Adipocyte (in vitro differentiated cells): Measurements from ENCODE around the gene SLC66A2.
A peak's percentile ranks its signal among the peaks of the same experiment; 100 is the strongest.

Experiments
- DNase-seq: peaks from one replicate; pipeline ENCODE4 v3.0.0-alpha.2; 2015; ENCODE audit warnings: low read depth
- H3K27me3 ChIP-seq: replicated peaks from 2 replicates; pipeline ENCODE4 v1.7.0; 2013; ENCODE audit warnings: mild to moderate bottlenecking, low read length, moderate library complexity; ENCODE audit not compliant: control insufficient read depth, insufficient read depth
- H3K36me3 ChIP-seq: 2 replicates; pipeline ENCODE4 v1.7.0; 2013; ENCODE audit warnings: low read length, mild to moderate bottlenecking, moderate library complexity; ENCODE audit not compliant: control insufficient read depth, insufficient read depth, severe bottlenecking
- H3K4me1 ChIP-seq: 2 replicates; pipeline ENCODE4 v1.7.0; 2013; ENCODE audit warnings: mild to moderate bottlenecking, low read length, moderate library complexity; ENCODE audit not compliant: control insufficient read depth, insufficient read depth
- H3K4me3 ChIP-seq: 2 replicates; pipeline ENCODE4 v1.7.0; 2013; ENCODE audit warnings: mild to moderate bottlenecking, low read length, moderate library complexity
- H3K9ac ChIP-seq: 2 replicates; pipeline ENCODE4 v1.7.0; 2013; ENCODE audit warnings: mild to moderate bottlenecking, low read length, moderate library complexity
- H3K9me3 ChIP-seq: 2 replicates; pipeline ENCODE4 v1.7.0; 2013; ENCODE audit warnings: mild to moderate bottlenecking, low read length, moderate library complexity; ENCODE audit not compliant: control insufficient read depth

Gene SLC66A2

GRCh38 chr18:79903071-79903635 is 48.3 kb downstream of the SLC66A2 start:
- Histone ChIP-seq H3K36me3 (peaks cover 22% of the 10 kb centered on the region), H3K27me3 (no peaks in the 10 kb centered on the region), H3K4me1 (peaks cover 11% of the 10 kb centered on the region), H3K9ac (no peak overlapping the region), H3K4me3 (no peak overlapping the region), H3K9me3 (peaks cover 2% of the 10 kb centered on the region)
- no peak for DNase-seq

DNA sequence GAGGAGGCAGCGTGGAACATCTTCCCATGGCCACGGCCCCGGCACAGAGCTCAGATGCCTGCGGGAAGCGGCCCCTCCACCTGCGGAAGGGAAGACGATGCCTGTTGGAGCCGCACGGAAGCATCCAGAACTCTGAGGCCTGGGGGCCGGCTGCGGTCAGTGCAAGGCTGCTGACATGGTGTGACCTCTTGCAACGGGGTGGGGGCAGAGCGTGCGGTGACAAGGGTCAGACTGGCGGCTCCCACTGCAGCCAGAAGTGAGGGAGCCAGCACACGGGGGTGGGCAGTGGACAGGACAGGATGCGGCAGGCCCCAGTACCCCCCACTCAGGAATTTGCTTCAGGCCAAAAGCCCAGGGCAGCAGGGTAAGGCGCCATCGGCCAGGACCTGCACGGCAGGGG is 48.8 kb downstream of the SLC66A2 start:
- H3K27me3 ChIP-seq: no peaks in the 10 kb centered on the region
- H3K36me3 ChIP-seq: peaks cover 22% of the 10 kb centered on the region
- no peak overlapping the region for H3K9ac ChIP-seq
- H3K4me1 ChIP-seq: peaks cover 11% of the 10 kb centered on the region
- no peak for DNase-seq
- no peak overlapping the region for H3K4me3 ChIP-seq
- peaks cover 7% of the 10 kb centered on the region for H3K9me3 ChIP-seq

DNA sequence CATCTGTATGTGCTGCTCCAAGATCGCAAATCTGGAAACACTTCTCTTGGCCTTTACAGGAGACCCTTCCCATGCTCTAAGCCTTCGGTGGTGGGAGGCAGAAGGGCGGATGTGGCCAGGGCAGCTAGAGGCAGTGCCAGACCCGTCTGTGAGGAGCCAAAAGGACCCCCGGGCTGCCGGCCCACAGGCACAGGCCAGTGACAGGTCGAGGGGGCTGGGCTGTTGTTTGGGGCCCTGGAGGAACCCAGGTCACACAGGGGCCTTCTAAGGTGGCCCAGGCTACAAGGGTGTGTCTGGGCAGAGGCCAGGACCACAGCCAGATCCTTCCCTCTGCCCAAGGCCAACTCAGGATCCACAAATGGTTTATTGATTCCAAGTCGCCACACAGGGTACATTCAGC is 49.4 kb downstream of the SLC66A2 start:
- Histone ChIP-seq H3K27me3 (no peaks in the 10 kb centered on the region), H3K36me3 (peaks cover 22% of the 10 kb centered on the region), H3K4me3 (no peak overlapping the region), H3K4me1 (peaks cover 11% of the 10 kb centered on the region), H3K9me3 (peaks cover 12% of the 10 kb centered on the region), H3K9ac (no peak overlapping the region)
- no peak for DNase-seq

- DNase-seq: no peak
- Histone ChIP-seq H3K9ac (no peak overlapping the region), H3K27me3 (no peaks in the 10 kb centered on the region), H3K4me3 (no peak overlapping the region), H3K9me3 (peaks cover 16% of the 10 kb centered on the region), H3K36me3 (peaks cover 19% of the 10 kb centered on the region), H3K4me1 (peaks cover 11% of the 10 kb centered on the region)
Measured at GRCh38 chr18:79901665-79902064, 49.8 kb downstream of the SLC66A2 start.

- no peak for DNase-seq
- peaks cover 17% of the 10 kb centered on the region for H3K36me3 ChIP-seq
- no peak overlapping the region for H3K4me3 ChIP-seq
- H3K27me3 ChIP-seq: no peaks in the 10 kb centered on the region
- no peak overlapping the region for H3K9ac ChIP-seq
- peaks cover 24% of the 10 kb centered on the region for H3K9me3 ChIP-seq
- peaks cover 8% of the 10 kb centered on the region for H3K4me1 ChIP-seq
Measured at GRCh38 chr18:79900610-79901570, 50.6 kb downstream of the SLC66A2 start.

DNA sequence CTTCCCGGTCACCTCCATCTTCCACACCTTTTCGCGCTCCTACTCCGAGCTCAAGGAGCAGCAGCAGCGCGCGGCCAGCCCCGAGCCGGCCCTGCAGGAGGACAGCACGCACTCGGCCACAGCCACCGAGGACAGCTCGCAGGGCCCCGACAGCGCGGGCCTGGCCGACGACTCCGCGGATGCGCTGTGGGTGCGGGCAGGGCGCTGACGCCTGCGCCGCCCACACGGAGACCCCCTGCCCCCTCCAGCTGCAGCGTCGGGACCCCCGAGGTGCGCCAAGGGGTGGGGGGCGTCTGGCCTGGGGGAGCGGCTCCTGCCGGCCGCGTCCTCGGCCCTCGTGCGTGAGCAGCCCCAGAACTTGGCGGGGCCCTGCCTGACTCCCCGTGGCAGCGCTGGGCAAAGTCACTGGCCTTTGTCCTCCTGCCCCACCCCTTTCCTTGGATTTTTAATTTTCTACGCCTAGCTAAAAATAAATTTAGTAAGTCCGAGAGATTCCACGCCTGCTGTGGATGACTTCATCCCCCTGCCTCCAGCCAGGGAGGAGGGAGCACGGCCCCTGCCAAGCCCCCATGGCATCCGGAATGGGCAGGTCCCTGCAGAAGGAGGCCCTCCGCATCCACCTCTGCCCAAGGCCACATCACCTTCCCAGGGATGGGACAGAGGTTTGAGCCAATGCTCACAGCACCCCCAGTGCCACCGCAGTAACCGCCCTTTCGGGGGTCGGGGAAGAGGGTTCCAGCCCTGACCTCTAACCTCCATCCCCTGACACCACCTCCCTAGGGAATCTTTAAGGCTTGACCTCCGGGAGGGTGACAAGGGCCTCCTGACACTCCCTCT is 51.6 kb downstream of the SLC66A2 start:
- no peaks in the 10 kb centered on the region for H3K27me3 ChIP-seq
- peaks cover 17% of the 10 kb centered on the region for H3K36me3 ChIP-seq
- H3K9me3 ChIP-seq: peaks cover 35% of the 10 kb centered on the region
- no peaks in the 10 kb centered on the region for H3K4me1 ChIP-seq
- H3K4me3 ChIP-seq: no peak overlapping the region
- no peak overlapping the region for H3K9ac ChIP-seq
- no peak for DNase-seq

- H3K9ac ChIP-seq: no peak overlapping the region
- peaks cover 17% of the 10 kb centered on the region for H3K36me3 ChIP-seq
- peaks cover 40% of the 10 kb centered on the region for H3K9me3 ChIP-seq
- H3K4me3 ChIP-seq: no peak overlapping the region
- H3K4me1 ChIP-seq: no peaks in the 10 kb centered on the region
- H3K27me3 ChIP-seq: no peaks in the 10 kb centered on the region
- no peak for DNase-seq
Measured at GRCh38 chr18:79898952-79899608, 52.4 kb downstream of the SLC66A2 start.

- no peak overlapping the region for H3K9ac ChIP-seq
- no peaks in the 10 kb centered on the region for H3K27me3 ChIP-seq
- no peak for DNase-seq
- H3K9me3 ChIP-seq: peaks cover 50% of the 10 kb centered on the region
- H3K4me1 ChIP-seq: no peaks in the 10 kb centered on the region
- no peak overlapping the region for H3K4me3 ChIP-seq
- peaks cover 11% of the 10 kb centered on the region for H3K36me3 ChIP-seq
Measured at GRCh38 chr18:79897940-79898625, 53.4 kb downstream of the SLC66A2 start.

DNA sequence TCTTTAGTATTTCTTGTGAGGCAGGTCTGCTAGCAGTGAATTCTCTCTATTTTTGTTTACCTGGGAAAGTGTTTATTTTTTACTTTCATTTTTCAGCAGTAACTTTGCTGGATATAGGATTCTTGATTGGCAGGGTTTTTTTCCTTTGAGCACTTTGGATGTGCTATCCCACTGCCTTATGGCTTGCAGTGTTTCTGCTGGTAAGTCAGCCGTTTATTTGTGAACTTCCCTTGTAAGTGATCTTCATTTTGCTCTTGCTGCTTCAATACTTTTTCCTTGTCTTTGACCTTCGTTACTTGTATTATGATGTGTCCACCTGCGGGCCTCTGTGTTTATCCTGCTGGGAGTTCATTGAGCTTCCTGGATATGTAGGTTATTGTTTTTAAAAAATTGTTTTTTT is 54.7 kb downstream of the SLC66A2 start:
- H3K9ac ChIP-seq: no peak overlapping the region
- no peaks in the 10 kb centered on the region for H3K27me3 ChIP-seq
- no peak for DNase-seq
- no peaks in the 10 kb centered on the region for H3K36me3 ChIP-seq
- peaks cover 63% of the 10 kb centered on the region for H3K9me3 ChIP-seq
- H3K4me3 ChIP-seq: peak overlapping the region; percentile 13
- H3K4me1 ChIP-seq: no peaks in the 10 kb centered on the region

GRCh38 chr18:79890674-79891073 is 60.8 kb downstream of the SLC66A2 start:
- H3K27me3 ChIP-seq: no peaks in the 10 kb centered on the region

More at GRCh38 chr18:79890674-79891073, 60.8 kb downstream of the SLC66A2 start:
- no peak overlapping the region for H3K9ac ChIP-seq
- DNase-seq: no peak
- peaks cover 62% of the 10 kb centered on the region for H3K9me3 ChIP-seq
- H3K4me3 ChIP-seq: no peak overlapping the region
- no peaks in the 10 kb centered on the region for H3K4me1 ChIP-seq
- H3K36me3 ChIP-seq: no peaks in the 10 kb centered on the region
